SK-N-SH (cell line): ENCODE results near the gene CHID1.

ENCODE experiments used
- CHD2 ChIP-seq: fragments of 150-350 bp; IDR thresholded peaks from 2 replicates; pipeline ENCODE4 v1.6.1; 2018; ENCODE audit warnings: low read length; ENCODE audit not compliant: partially characterized antibody
- CTCF ChIP-seq: fragments of 200-600 bp; sonication (generic); IDR thresholded peaks from 2 replicates; pipeline ENCODE4 v1.6.1; 2017; ENCODE audit warnings: antibody characterized with exemption, mild to moderate bottlenecking, moderate library complexity
- MAX ChIP-seq: IDR thresholded peaks from 2 replicates; pipeline ENCODE4 v1.4.0; 2012; ENCODE audit warnings: low read depth
- SIN3A ChIP-seq: IDR thresholded peaks from 2 replicates; pipeline ENCODE4 v1.6.1; 2012; ENCODE audit warnings: low read depth, mild to moderate bottlenecking, low read length, moderate library complexity, borderline replicate concordance

- TF ChIP-seq CTCF: no peak
- TF ChIP-seq SIN3A: no peak
- no peak for TF ChIP-seq MAX
- no peak for TF ChIP-seq CHD2
These were observed 2.3 kb downstream of the CHID1 start for GRCh38 chr11:908273-908672.
